Vagina (tissue), 1 donor: Measurements from ENCODE around the gene TBC1D8. TPM values are rescaled to one million over a fixed set of nuclear protein-coding genes. Genes with fewer than 3 reads are reported as not detected.

ENCODE experiments used
- small RNA-seq: library from RNA; depleted of rRNA; stranded (forward); fragments of <200 nt; gene quantifications from one replicate; pipeline ENCODE3, GENCODE V24; 2016
- total RNA-seq: library from RNA; depleted of rRNA; stranded (reverse); fragments of >200 nt; gene quantifications from one replicate; pipeline ENCODE4 v1.2.3, GENCODE V29; 2016

Gene TBC1D8
- total RNA-seq, 1 donor from 2014 or later, result 72.2 TPM

Small RNAs within 50 kb of the gene (small RNA-seq; reads per million reads assigned to genes)
- gene BBIP1P1, result not detected

Other genes starting within 250 kb of the TBC1D8 start
- gene RPL31, start 149.1 kb downstream of the TBC1D8 start, total RNA-seq, result 1,122 TPM
- gene CNOT11, start 101.5 kb upstream of the TBC1D8 start, total RNA-seq, result 20.1 TPM
- gene RNF149, start 157.3 kb upstream of the TBC1D8 start, total RNA-seq, result 89.4 TPM
- gene CREG2, start 236.1 kb upstream of the TBC1D8 start, total RNA-seq, result 0.25 TPM